ENCODE measurements around the gene DLG2.

- TF ChIP-seq HNRNPUL1 (IDR thresholded peaks at IDR 0.05; ENCODE audit: low read length) (no peak), TSHZ1 (CRISPR knock-in tag; IDR thresholded peaks at IDR 0.05) (no peak), RAD21 (CRISPR knock-in tag; conservative IDR thresholded peaks at IDR 0.05 in 1 of 2, IDR thresholded peaks at IDR 0.05 in 1 of 2) (no peak), CTCF (IDR thresholded peaks at IDR 0.05 in 2 of 3, conservative IDR thresholded peaks at IDR 0.05 in 1 of 3; ENCODE audit: insufficient read depth in 2 of 3, low read depth in 1 of 3, low read length in 3 of 3) (no peak), POLR2A (conservative IDR thresholded peaks at IDR 0.05) (no peak), KDM5B (IDR thresholded peaks at IDR 0.05; ENCODE audit: insufficient replicate concordance, low read depth, low read length) (no peak), SMARCC2 (IDR thresholded peaks at IDR 0.05; ENCODE audit: low read depth) (no peak), ZFX (CRISPR knock-in tag; IDR thresholded peaks at IDR 0.05) (no peak), SRSF7 (optimal IDR thresholded peaks at IDR 0.05; ENCODE audit: low read depth, low read length) (no peak), KDM1A (IDR thresholded peaks at IDR 0.05) (no peak), DPF2 (IDR thresholded peaks at IDR 0.05) (no peak), MAZ (CRISPR knock-in tag; conservative IDR thresholded peaks at IDR 0.05 in 1 of 2, IDR thresholded peaks at IDR 0.05 in 1 of 2) (no peak), ZNF668 (CRISPR knock-in tag; IDR thresholded peaks at IDR 0.05) (no peak), HINFP (tag; conservative IDR thresholded peaks at IDR 0.05; ENCODE audit: low read depth) (no peak)
Observed at GRCh38 chr11:84806354-84806753, 820.8 kb downstream of the DLG2 start.

Data from K562 (cell line).